IPS-11a (cell line): Measurements from ENCODE around the gene DCAF17.

Experiments used
- H3K4me3 ChIP-seq: one replicate; pipeline ENCODE4 v1.5.1; 2013; ENCODE audit warnings: low read depth, low read length, control low read depth

DCAF17 gene, protein sequence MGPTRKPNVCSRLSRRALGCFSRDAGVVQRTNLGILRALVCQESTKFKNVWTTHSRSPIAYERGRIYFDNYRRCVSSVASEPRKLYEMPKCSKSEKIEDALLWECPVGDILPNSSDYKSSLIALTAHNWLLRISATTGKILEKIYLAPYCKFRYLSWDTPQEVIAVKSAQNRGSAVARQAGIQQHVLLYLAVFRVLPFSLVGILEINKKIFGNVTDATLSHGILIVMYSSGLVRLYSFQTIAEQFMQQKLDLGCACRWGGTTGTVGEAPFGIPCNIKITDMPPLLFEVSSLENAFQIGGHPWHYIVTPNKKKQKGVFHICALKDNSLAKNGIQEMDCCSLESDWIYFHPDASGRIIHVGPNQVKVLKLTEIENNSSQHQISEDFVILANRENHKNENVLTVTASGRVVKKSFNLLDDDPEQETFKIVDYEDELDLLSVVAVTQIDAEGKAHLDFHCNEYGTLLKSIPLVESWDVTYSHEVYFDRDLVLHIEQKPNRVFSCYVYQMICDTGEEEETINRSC

DNA sequence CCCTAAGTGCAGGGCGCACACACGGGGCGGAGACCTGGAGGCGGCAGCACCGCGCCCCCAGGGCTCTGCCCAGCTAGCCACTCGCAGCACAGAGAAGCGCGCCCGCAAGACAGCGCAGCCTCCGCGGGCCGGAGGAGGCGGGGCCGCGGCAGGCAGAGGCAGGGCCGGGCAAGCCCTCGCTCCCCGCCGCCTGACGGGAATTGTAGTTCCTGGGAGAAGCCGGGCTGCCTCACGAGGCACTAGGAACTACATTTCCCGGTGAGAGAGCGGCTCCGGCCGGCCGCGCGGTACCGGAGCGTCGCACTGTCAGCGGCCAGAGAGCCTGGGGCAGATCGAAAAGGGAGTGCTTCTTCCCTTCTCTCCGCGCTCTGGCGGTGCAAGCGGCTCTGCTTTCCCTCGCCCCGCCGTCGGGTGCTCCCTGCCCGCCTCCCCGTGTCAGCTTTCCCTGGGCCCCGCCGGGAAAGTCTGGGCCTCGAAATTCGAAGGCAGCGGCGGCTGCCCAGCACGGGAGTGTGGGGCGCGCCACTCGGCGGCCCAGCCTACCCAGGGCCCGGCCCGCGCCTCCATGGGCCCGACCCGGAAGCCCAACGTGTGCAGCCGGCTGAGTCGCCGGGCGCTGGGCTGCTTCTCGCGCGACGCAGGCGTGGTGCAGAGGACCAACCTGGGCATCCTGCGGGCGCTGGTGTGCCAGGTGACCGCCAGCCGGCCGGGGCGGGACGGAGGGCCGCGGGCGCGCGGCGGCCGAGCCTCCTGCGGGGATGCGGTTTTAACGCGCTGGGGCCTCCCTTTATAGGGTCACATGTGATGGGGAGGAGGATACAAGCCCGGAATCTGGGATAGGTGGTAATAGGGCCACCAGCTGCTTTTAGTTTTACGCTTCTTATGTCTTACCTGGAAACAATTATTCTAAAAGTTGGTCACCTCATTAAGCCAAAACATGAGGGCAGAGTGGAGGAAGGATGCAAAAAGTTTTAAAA is at the start of gene DCAF17:
DCAF17 (plus strand) TSS at position 214 of the 977 bp plus-strand sequence; CDS start at position 566, 352 bp downstream.
- H3K4me3 ChIP-seq: peak within 1 kb of the TSS; percentile 79

DNA sequence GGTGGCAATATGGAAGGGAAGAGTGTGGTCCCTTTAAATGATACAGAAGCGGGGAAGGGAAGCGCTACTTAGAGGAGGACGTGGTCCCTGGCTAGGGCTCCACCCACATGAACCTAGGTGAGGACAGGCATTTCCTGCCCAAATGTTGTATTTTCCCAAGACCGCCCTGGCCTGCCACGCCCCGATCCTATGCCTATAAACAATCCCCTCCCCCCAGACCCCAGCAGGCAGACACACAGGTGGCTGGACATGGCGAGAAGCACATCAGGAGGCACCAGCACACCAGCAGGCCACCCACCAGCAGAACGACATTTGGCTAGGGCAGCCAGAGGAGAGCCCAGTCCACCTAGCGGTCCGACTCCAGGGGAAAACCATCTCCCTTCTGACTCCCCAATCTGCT is 47.4 kb upstream of the DCAF17 start:
- H3K4me3 ChIP-seq: no peak overlapping the region

DNA sequence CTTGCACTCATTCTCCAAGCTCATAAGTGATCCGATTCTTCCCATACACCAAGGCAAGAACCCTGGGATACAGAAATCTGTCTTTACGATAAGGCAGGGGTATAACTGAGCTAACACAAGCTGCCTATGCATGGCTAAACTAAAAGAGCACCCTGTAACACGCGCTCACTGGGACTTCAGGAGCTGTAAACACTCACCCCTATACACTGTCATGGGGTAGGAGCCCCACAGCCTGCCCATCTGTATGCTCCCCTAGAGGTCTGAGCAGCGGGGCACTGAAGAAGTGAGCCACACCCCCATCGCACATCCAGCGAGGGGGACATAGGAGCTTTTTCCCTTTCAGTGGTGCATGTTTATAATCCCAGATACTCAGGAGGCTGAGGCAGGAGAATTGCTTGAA is 47.0 kb upstream of the DCAF17 start:
- no peak overlapping the region for H3K4me3 ChIP-seq

DNA sequence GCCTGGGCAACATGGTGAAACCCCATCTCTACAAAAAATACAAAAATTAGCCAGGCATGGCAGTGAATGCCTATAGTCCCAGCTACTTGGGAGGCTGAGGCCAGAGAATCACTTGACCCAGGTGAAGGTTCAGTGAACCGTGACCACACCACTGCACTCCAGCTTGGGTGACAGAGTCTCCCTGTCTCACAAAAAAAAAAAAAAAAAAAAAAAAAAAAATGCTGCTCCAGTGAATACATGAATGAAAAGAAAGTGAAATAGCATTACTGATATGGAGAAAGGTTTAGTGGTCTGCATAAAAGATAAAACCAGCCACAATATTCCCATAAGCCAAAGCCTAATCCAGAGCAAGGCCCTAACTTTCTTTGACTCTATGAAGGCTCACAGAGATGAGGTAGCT is 44.7 kb upstream of the DCAF17 start:
- H3K4me3 ChIP-seq: no peak overlapping the region

DNA sequence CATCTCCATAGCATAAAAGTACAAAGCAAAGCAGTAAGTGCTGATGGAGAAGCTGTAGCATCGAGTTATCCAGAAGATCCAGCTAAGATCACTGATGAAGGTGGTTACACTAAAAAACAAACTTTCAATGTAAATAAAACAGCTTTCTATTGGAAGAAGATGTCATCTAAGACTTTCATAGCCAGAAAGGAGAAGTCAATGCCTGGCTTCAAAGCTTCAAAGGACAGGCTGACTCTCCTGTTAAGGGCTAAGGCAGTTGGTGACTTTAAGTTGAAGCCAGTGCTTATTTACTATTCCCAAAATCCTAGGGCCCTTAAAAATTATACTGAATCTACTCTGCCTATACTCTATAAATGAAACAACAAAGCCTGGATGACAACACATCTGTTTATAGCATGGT is 44.2 kb upstream of the DCAF17 start:
- no peak overlapping the region for H3K4me3 ChIP-seq

DNA sequence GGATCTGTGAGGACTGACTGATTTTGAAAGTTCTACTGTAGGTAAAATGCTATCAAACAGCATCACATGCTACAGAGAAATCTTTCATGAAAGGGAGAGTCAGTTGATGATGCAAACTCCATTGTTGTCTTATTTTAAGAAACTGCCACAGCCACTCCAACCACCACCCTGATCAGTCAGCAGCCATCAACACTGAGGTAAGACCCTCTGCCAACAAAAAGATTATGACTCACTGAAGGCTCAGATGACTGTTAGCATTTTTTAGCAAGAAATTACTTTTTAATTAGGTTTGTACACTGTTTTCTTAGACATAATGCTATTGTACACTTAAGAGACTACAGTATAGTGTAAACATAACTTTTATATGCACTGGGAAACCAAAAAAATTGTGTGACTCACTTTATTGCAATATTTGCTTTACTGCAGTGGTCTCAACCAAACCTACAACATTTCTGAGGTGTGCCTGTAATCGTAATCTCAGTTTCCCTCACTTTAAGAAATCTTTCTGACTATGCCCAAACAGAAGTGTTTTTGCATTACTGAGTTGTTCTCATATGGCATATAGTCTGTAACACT is 43.0 kb upstream of the DCAF17 start:
- H3K4me3 ChIP-seq: no peak overlapping the region

DNA sequence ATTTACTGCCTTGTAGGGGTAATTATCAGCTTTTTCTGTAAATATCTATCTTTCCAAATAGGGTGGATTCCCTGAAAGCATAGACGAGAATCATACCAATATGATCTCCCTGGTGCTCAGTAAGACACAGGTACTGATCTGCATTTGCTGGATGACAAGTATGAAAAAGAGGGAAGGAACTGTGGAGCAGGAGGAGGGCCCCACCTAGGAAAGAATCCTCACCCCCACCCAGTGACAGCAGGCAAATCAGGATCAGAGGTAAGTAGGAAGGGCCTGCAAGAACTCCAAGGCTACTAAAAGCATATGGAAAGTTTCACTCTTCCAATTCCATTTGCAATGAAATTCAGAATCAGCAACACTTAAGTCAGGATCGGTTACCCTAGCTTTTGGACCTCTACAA is 42.5 kb upstream of the DCAF17 start:
- H3K4me3 ChIP-seq: no peak overlapping the region

DNA sequence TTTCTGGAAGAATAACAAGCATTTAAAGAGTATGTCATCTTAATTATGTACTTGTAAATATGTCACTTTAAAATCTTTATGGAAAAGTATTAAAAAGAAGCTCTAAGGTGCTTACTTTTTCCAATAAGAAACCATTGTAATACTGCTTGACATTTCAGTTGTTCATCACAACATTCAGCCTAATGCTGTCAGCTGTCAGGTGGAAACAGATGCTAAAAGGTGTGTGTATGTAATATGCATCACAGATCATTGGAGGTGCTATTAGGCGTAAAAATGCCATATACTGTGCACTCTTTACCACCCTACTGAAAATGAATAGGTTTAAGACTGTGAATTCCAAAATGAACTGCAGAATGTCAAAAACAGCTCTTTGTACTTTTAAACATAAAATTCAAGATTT is 40.5 kb upstream of the DCAF17 start:
- H3K4me3 ChIP-seq: no peak overlapping the region

DNA sequence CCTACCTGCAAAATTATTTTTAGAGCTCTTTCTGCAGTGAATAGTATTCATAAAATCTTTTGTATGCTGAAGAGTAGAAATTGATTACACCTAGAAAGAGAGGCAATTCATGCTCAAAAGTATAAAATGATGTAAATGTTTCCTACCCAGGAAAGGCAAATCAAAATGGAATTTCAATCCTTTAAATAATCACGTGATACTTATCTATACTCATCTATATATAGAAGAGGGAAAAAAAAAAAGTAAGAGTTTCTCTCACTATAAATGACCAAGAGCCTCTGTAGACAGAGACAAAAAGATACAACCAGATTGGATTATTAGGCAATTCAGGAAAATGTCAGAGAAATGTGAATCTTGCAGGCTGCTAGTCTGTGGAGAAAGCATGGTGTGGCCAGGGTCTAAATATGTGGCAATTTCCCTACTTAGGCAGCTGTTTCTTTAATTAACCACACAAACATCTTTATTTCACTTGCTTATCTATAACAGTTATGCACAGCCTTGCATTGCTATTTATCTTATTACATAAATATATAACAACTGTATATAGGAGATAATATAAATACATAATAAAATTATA is 39.8 kb upstream of the DCAF17 start:
- H3K4me3 ChIP-seq: no peak overlapping the region

DNA sequence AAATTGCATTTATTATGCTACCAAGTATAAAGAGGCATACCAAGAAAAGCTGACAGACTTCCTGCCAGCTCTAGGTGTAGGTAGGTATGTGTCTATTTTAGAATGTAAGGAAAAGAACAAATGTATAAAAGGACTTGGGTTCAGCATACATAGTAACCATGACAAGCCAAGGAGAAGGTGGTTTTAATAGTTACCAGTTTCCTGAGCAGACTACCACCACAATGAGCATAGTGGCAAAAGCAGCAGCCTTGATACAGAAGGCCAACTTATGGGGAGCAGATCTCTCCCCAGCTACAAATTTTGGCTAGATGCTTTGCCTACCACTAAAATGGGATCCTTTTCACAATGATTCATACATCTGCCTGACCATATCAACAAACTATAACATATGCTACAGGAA is 34.7 kb upstream of the DCAF17 start:
- H3K4me3 ChIP-seq: no peak overlapping the region

DNA sequence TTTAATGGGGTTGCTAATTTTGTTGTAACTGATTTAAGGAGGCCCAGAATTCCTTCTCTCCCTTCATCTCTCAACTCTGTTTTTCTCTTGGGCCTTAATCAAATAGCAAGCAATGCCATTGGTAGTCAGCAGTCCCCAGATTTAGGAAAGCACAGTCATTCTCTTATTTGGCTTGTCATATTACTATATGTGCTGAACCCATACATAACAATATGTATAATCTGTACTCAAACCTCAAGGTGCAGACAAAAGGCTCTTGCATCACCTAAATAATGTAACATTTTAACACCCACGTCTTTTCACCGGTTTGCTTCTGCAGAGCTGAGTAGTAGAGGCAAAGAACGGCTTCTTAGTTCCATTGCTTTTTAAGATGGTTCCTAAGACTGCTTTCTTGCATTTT is 33.6 kb upstream of the DCAF17 start:
- H3K4me3 ChIP-seq: no peak overlapping the region

DNA sequence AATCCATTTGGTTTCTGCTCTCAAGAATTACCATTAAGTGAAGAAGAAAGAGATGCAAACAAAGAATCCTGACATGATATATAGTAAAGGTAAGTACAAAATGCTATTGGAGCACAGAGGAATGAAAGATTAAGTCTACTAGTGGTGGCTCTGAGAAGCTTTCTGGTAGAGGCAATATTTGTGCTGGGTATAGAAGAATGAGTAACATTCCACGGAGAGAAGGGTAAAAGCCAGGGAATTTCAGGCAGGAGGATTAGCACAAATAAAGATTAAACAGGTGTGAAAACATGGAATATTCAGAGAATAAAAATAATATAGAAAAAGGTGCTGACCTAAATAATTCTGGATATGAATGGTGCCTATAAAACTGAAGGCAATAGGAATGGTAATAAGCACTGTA is 32.1 kb upstream of the DCAF17 start:
- no peak overlapping the region for H3K4me3 ChIP-seq

DNA sequence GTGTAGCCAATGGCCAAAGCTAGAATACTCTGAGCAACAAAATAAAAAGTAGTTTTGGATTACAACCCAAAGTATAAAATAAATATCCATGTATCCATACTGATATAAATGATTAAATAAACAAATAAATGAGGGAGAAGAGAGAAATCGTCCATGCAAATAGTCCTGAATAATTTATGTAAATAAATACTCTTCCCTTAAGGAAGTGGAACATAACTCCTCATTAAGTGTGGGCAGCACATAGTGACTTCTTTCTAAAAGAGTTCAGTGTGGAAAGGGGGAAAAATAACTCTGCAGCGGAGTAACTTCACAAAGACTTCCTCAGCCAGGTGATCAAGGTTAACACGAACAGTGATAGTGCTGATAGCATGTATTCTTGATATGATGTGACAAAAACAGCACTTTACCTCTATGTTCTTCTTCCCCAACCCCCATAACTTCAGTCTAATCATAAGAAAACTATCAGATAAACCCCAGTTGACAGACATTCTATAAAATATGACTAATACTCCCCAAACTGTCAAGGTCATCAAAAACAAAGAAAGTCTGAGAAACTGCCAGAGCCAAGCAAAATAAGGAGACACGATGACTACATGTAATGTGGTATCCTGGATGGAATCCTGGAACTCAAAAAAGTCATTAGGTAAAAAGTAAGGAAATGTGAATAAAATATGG is 31.0 kb upstream of the DCAF17 start:
- H3K4me3 ChIP-seq: no peak overlapping the region

DNA sequence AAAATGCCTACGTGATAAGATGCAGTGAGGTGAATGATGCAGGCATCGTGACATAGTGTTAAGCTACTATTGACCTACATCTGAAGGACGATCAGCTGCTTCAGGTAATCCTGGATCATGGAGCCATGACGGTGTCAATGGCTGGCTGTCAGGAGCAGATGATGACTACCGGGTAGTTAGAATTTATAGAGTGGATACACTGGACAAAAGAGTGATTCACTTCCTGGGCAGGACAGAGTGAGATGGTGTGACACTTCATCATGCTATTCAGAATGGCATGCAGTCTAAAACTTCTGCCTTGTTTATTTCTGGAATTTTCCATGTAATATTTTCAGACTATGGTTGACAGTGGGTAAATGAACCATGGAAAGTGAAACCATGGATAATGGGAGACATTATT is 29.8 kb upstream of the DCAF17 start:
- H3K4me3 ChIP-seq: no peak overlapping the region

DNA sequence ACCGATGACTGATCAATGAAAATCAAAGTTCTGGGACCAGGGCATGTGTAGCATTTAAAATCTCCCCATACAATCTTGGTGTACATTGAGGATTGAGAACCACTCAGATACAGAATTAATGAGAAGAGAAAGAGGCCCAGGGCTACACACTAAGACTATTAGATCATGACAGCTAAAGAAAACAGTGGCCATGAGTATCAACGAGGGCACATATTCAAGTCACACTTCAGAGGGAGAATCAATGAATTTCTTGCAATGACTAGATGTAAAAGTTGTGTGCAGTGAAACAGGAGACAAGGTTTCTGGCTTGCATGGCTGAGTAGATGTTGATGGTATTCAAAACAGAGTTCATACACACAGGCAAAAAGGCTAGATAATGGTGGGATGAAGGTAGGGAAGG is 29.3 kb upstream of the DCAF17 start:
- no peak overlapping the region for H3K4me3 ChIP-seq

DNA sequence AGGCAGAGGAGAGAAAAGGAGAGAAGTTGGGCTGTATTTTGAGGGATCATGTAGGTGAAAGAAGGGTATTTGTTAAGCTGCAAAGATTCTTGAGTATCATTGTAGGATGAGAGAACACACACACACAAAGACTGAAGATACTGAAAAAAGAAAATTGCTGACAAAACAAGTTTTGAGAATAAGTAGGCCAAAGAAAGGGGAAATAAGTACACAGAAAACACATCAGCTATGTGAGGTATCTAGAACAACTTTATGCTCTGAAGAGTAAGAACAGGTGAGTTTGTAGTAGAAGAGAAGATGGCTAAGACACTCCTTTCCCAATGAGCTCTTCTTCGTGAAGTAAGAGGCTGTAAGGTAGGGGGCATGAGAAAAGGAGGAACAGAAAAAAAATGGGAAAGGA is 28.5 kb upstream of the DCAF17 start:
- H3K4me3 ChIP-seq: no peak overlapping the region

DNA sequence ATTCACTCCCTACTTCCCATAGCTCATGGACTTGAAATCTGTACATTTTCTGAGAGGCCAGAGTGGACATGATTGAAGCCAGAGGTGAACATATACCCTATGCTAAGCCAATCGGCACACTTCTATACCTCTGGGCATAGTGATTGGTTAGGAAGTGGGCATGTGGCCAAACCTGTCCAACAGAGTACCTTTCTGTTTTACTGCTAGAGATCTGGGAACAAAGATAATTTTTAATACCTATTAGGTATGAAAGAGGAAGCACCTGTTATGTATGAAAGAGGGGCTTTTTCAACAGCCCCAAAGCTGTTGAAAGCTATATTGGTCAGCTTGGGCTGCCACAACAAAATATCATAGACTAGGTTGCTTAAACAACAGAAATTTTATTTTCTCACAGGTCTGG is 28.0 kb upstream of the DCAF17 start:
- no peak overlapping the region for H3K4me3 ChIP-seq

DNA sequence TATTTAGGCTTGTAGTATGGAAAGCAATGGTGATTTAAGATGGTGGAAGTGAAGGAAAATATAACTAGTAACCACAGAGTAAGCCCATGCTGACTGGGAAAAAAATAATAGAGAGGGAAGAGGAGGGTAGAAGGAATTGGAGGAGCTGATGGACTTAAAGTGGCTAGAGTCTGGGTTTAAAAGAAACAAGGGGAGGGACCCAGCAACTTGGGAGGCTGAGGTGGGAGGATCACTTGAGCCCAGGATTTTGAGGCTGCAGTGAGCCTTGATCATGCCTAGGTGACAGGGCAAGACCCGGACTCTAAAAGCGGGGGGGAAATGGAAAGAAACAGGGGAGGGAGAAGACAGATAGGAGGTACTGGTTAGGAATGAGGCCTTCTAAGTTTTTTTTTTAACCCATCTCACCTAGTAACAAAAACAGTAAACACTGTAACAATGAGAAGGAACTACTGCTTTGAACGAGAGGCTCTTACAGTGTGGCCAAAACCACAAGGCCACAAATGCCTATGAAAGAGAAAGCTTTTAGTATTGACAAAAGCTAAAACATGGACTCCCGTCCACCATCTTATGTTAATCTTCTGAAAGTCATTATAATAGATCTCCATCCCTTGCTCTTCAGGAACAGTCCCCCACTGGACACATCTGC is 26.9 kb upstream of the DCAF17 start:
- no peak overlapping the region for H3K4me3 ChIP-seq

DNA sequence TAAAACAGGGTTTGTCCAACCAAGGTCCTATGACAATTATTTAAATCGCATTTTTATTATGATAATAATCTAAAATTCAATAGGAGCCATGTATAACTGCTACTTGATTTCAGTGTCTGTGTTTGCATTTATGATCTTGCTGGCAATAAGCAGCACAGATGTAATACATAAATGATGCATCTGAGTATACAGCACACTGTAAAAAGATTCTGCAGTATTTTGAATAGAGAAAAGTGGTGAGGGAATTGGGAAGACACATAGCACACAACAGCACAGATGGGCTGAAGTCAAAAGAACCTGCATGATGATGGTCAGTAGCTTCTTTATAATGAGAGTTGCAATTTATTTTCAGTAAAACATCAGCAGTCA is 26.4 kb upstream of the DCAF17 start:
- no peak overlapping the region for H3K4me3 ChIP-seq

DNA sequence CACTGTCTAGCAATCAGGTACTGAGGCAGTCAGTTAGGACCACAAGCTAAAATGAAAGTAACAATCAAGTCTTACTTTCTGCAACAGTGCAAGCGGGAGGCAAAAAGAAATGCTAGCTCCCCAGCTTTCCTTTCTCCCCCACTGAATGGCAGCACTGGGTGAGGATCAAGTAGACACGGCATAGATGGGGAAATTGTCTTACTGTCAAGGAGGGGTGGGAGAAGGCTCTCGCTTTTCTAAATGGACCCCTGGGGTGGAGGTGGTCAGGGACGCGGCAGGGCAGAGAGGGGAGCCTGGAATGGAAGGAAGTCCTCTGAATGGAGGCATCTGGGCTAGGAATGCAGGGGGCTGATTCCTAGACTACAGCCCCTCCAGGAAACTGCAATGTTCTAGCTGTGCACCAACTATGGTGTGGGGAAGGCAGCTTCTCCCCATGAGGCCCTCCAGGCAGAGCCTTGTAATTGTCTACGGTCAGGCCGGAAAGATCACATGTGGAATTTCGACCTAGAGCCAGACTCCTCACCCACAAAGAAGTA is 24.5 kb upstream of the DCAF17 start:
- no peak overlapping the region for H3K4me3 ChIP-seq
